SK-N-SH treated with all-trans-retinoic acid at 6 μM for 48 hours (cell line): Measurements from ENCODE around the gene DNAJB8.

ENCODE experiments used
- ATAC-seq: fragments of 200-7000 bp; cut with Tn5 transposase; 3 replicates; pipeline ENCODE4 v1.9.1; 2020; ENCODE audit warnings: mild to moderate bottlenecking, moderate library complexity
- ARNTL ChIP-seq: fragments of 450-650 bp; formaldehyde crosslinking; IDR thresholded peaks from 2 replicates; pipeline ENCODE4 v1.5.0; 2020; ENCODE audit warnings: low read depth, mild to moderate bottlenecking, moderate library complexity, borderline replicate concordance
- BACH2 ChIP-seq: fragments of 250-450 bp; sonication (Bioruptor Pico); IDR thresholded peaks from 2 replicates; pipeline ENCODE4 v1.9.0; 2021; ENCODE audit warnings: mild to moderate bottlenecking, borderline replicate concordance
- CREB5 ChIP-seq: fragments of 250-450 bp; sonication (Bioruptor Pico); IDR thresholded peaks from 2 replicates; pipeline ENCODE4 v1.5.1; 2020; ENCODE audit warnings: low read depth, mild to moderate bottlenecking, moderate library complexity
- CSDC2 ChIP-seq: fragments of 250-450 bp; sonication (Bioruptor Pico); IDR thresholded peaks from 2 replicates; pipeline ENCODE4 v1.5.0; 2020; ENCODE audit warnings: mild to moderate bottlenecking, moderate library complexity
- CSRNP3 ChIP-seq: fragments of 250-450 bp; sonication (Bioruptor Pico); IDR thresholded peaks from 2 replicates; pipeline ENCODE4 v1.5.1; 2021; ENCODE audit warnings: mild to moderate bottlenecking, moderate library complexity
- ESRRG ChIP-seq: fragments of 250-450 bp; sonication (Bioruptor Pico); IDR thresholded peaks from 2 replicates; pipeline ENCODE4 v1.6.1; 2021; ENCODE audit warnings: mild to moderate bottlenecking
- GLIS3 ChIP-seq: fragments of 250-450 bp; sonication (Bioruptor Pico); IDR thresholded peaks from 2 replicates; pipeline ENCODE4 v1.5.0; 2020; ENCODE audit warnings: mild to moderate bottlenecking, moderate library complexity
- ISL1 ChIP-seq: fragments of 250-450 bp; sonication (Bioruptor Pico); IDR thresholded peaks from 2 replicates; pipeline ENCODE4 v2.1.2; 2022; ENCODE audit warnings: mild to moderate bottlenecking, moderate library complexity
- OSR1 ChIP-seq: fragments of 250-450 bp; sonication (Bioruptor Pico); IDR thresholded peaks from 2 replicates; pipeline ENCODE4 v1.8.0; 2022; ENCODE audit warnings: moderate library complexity, mild to moderate bottlenecking, inconsistent platforms
- PATZ1 ChIP-seq: fragments of 250-450 bp; sonication (Bioruptor Pico); IDR thresholded peaks from 2 replicates; pipeline ENCODE4 v1.8.0; 2020; ENCODE audit warnings: mild to moderate bottlenecking, moderate library complexity, borderline replicate concordance
- PPARA ChIP-seq: fragments of 250-450 bp; sonication (Bioruptor Pico); IDR thresholded peaks from 2 replicates; pipeline ENCODE4 v1.5.0; 2020; ENCODE audit warnings: mild to moderate bottlenecking, borderline replicate concordance
- SNAI2 ChIP-seq: fragments of 250-450 bp; sonication (Bioruptor Pico); IDR thresholded peaks from 2 replicates; pipeline ENCODE4 v1.5.0; 2020; ENCODE audit warnings: mild to moderate bottlenecking, moderate library complexity
- TSHZ2 ChIP-seq: fragments of 250-450 bp; sonication (Bioruptor Pico); IDR thresholded peaks from 2 replicates; pipeline ENCODE4 v1.5.0; 2020; ENCODE audit warnings: mild to moderate bottlenecking, moderate library complexity
- ZFP3 ChIP-seq: fragments of 250-450 bp; sonication (Bioruptor Pico); IDR thresholded peaks from 2 replicates; pipeline ENCODE4 v1.5.0; 2020; ENCODE audit warnings: mild to moderate bottlenecking, moderate library complexity
- ZFP30 ChIP-seq: fragments of 450-650 bp; formaldehyde crosslinking; IDR thresholded peaks from 2 replicates; pipeline ENCODE4 v1.5.0; 2022; ENCODE audit warnings: mild to moderate bottlenecking, moderate library complexity
- ZNF565 ChIP-seq: fragments of 450-650 bp; formaldehyde crosslinking; conservative IDR thresholded peaks from 2 replicates; pipeline ENCODE4 v1.5.0; 2020; ENCODE audit warnings: low read depth, mild to moderate bottlenecking, moderate library complexity
- ZNF70 ChIP-seq: fragments of 450-650 bp; formaldehyde crosslinking; IDR thresholded peaks from 2 replicates; pipeline ENCODE4 v1.5.0; 2020; ENCODE audit warnings: mild to moderate bottlenecking, moderate library complexity
- ZNF8 ChIP-seq: fragments of 450-650 bp; formaldehyde crosslinking; IDR thresholded peaks from 2 replicates; pipeline ENCODE4 v1.5.0; 2020; ENCODE audit warnings: mild to moderate bottlenecking, moderate library complexity

DNAJB8 gene

GRCh38 chr3:128466840-128467541 is at the start of gene DNAJB8:
DNAJB8 (minus strand) TSS chr3:128466890; CDS start chr3:128463245, 3,645 bp downstream.
- TF ChIP-seq ZNF8 (CRISPR knock-in tag): no peak
- no peak for TF ChIP-seq PPARA (CRISPR knock-in tag)
- no peak for TF ChIP-seq CSRNP3 (CRISPR knock-in tag)
- no peak for TF ChIP-seq CSDC2 (CRISPR knock-in tag)
- no peak for ATAC-seq

GRCh38 chr3:128515967-128516366 is 49.3 kb upstream of the DNAJB8 start:
- TF ChIP-seq ZNF8 (CRISPR knock-in tag) (peak; percentile 50; the same call in 1 of the 2 replicates), ZFP30 (CRISPR knock-in tag) (no peak), PPARA (CRISPR knock-in tag) (no peak), CSRNP3 (CRISPR knock-in tag) (no peak)

GRCh38 chr3:128508852-128509251 is 42.2 kb upstream of the DNAJB8 start:
- no peak for ATAC-seq
- TF ChIP-seq ZNF8 (CRISPR knock-in tag): no peak

More at GRCh38 chr3:128515967-128516366, 49.3 kb upstream of the DNAJB8 start:
- no peak for ATAC-seq

- no peak for TF ChIP-seq CSDC2 (CRISPR knock-in tag)
- no peak for TF ChIP-seq BACH2 (CRISPR knock-in tag)
- TF ChIP-seq ESRRG (CRISPR knock-in tag): no peak
- TF ChIP-seq ZNF70: no peak
- TF ChIP-seq ZFP30 (CRISPR knock-in tag): no peak
- no peak for TF ChIP-seq ISL1 (CRISPR knock-in tag)
- no peak for TF ChIP-seq PATZ1
- TF ChIP-seq OSR1 (CRISPR knock-in tag): no peak
- no peak for ATAC-seq
Observed at GRCh38 chr3:128506754-128507153, 40.1 kb upstream of the DNAJB8 start.

GRCh38 chr3:128505771-128506170 is 39.1 kb upstream of the DNAJB8 start:
- no peak for ATAC-seq
- no peak for TF ChIP-seq ZNF565 (CRISPR knock-in tag)
- TF ChIP-seq ISL1 (CRISPR knock-in tag): no peak
- no peak for TF ChIP-seq ZFP30 (CRISPR knock-in tag)
- TF ChIP-seq ZFP3 (CRISPR knock-in tag): no peak
- no peak for TF ChIP-seq CREB5 (CRISPR knock-in tag)
- TF ChIP-seq TSHZ2 (CRISPR knock-in tag): no peak
- TF ChIP-seq PATZ1: no peak
- TF ChIP-seq ESRRG (CRISPR knock-in tag): no peak
- TF ChIP-seq ARNTL: no peak
- no peak for TF ChIP-seq GLIS3 (CRISPR knock-in tag)
- no peak for TF ChIP-seq SNAI2 (CRISPR knock-in tag)
